Stomach (tissue), 4 donors: ENCODE data around the gene PLCB4.

Source experiments
- CTCF ChIP-seq, 7 experiments: fragments of 450-650 bp in 4 of 7; fragments of 200-600 bp in 3 of 7; sonication (generic) in 3 of 7; IDR thresholded peaks; one replicate each; pipeline ENCODE4 v1.5.1; 2016 to 2019; ENCODE audit warnings: antibody characterized with exemption in 7 of 7, control low read depth in 2 of 7, mild to moderate bottlenecking in 1 of 7
- POLR2A ChIP-seq, 4 donors: fragments of 450-650 bp; IDR thresholded peaks; one replicate each; pipeline ENCODE4 v1.6.1; 2016; ENCODE audit warnings: antibody characterized with exemption in 4 of 4, control low read depth in 2 of 4, mild to moderate bottlenecking in 1 of 4, moderate library complexity in 1 of 4

GRCh38 chr20:9126527-9126926 is 57.6 kb downstream of the PLCB4 start:
- TF ChIP-seq CTCF (IDR thresholded peaks at IDR 0.05), result no peak
- no peak for TF ChIP-seq POLR2A (IDR thresholded peaks at IDR 0.05)
